ENCODE measurements around the gene ARL6IP5. TPM values are rescaled to one million over a fixed set of nuclear protein-coding genes. Genes with fewer than 3 reads are reported as not detected.

Gene ARL6IP5
- total RNA-seq, 1 donor from 2014 or later, result 193 TPM

GRCh38 chr3:69118555-69118954 lies 33.8 kb downstream of the ARL6IP5 start:
- Histone ChIP-seq H3K9me3 (replicated peaks) (no peaks in the 10 kb centered on the region), H3K27me3 (ENCODE audit: low read depth) (no peaks in the 10 kb centered on the region), H3K36me3 (peaks cover 12% of the 10 kb centered on the region), H3K27ac (replicated peaks) (peak overlapping the region; percentile 87), H3K4me1 (peaks cover 41% of the 10 kb centered on the region), H3K4me3 (peak overlapping the region; percentile 57)
- TF ChIP-seq, protein P1, sequence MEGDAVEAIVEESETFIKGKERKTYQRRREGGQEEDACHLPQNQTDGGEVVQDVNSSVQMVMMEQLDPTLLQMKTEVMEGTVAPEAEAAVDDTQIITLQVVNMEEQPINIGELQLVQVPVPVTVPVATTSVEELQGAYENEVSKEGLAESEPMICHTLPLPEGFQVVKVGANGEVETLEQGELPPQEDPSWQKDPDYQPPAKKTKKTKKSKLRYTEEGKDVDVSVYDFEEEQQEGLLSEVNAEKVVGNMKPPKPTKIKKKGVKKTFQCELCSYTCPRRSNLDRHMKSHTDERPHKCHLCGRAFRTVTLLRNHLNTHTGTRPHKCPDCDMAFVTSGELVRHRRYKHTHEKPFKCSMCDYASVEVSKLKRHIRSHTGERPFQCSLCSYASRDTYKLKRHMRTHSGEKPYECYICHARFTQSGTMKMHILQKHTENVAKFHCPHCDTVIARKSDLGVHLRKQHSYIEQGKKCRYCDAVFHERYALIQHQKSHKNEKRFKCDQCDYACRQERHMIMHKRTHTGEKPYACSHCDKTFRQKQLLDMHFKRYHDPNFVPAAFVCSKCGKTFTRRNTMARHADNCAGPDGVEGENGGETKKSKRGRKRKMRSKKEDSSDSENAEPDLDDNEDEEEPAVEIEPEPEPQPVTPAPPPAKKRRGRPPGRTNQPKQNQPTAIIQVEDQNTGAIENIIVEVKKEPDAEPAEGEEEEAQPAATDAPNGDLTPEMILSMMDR (IDR thresholded peaks at IDR 0.05; ENCODE audit: borderline replicate concordance), result no peak
- intact Hi-C loops (cut with micrococcal nuclease), result no loop called here
- no peak for DNase-seq

- Histone ChIP-seq H3K4me3 (peak overlapping the region; percentile 65), H3K27me3 (ENCODE audit: low read depth) (no peaks in the 10 kb centered on the region), H3K27ac (replicated peaks) (peak overlapping the region; percentile 87), H3K4me1 (peaks cover 36% of the 10 kb centered on the region), H3K9me3 (replicated peaks) (no peaks in the 10 kb centered on the region), H3K36me3 (peaks cover 12% of the 10 kb centered on the region)
- TF ChIP-seq, protein P1 (IDR thresholded peaks at IDR 0.05; ENCODE audit: borderline replicate concordance), result no peak
- no peak for DNase-seq
- intact Hi-C loops (cut with micrococcal nuclease), result no loop called here
Observed at GRCh38 chr3:69119138-69119537, 34.4 kb downstream of the ARL6IP5 start.

GRCh38 chr3:69119681-69120080 lies 34.9 kb downstream of the ARL6IP5 start:
- Histone ChIP-seq H3K4me1 (peaks cover 30% of the 10 kb centered on the region), H3K4me3 (peak overlapping the region; percentile 65), H3K27ac (replicated peaks) (no peak overlapping the region), H3K36me3 (peaks cover 12% of the 10 kb centered on the region), H3K9me3 (replicated peaks) (no peaks in the 10 kb centered on the region), H3K27me3 (ENCODE audit: low read depth) (no peaks in the 10 kb centered on the region)
- intact Hi-C loops (cut with micrococcal nuclease), result no loop called here
- TF ChIP-seq, protein P1 (IDR thresholded peaks at IDR 0.05; ENCODE audit: borderline replicate concordance), result no peak
- no peak for DNase-seq

- Histone ChIP-seq H3K36me3 (peaks cover 12% of the 10 kb centered on the region), H3K4me1 (peaks cover 25% of the 10 kb centered on the region), H3K4me3 (peak overlapping the region; percentile 65), H3K9me3 (replicated peaks) (no peaks in the 10 kb centered on the region), H3K27ac (replicated peaks) (peak overlapping the region; percentile 82), H3K27me3 (ENCODE audit: low read depth) (no peaks in the 10 kb centered on the region)
- intact Hi-C loops (cut with micrococcal nuclease), result no loop called here
- no peak for DNase-seq
- TF ChIP-seq, protein P1 (IDR thresholded peaks at IDR 0.05; ENCODE audit: borderline replicate concordance), result peak; percentile 95
Observed at GRCh38 chr3:69120879-69121464, 36.2 kb downstream of the ARL6IP5 start.

DNA sequence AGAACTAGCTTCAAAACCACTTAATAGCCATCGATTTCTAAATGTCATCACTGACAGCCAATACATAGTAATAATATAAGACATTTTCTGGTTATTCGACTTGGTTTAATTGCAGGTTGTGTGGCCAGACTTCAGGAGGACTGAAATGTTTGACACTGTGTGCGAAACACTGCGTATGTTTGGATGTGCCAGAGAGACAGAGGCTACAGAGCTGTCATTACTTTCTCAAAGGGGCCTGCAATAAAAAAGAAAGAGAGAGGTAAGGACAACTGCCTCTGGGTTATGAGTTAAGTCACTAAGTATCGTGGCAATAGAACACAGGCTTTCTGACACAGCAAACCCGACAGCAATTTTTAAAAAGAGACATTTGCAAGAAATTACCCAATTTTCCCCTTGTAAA lies 36.8 kb downstream of the ARL6IP5 start:
- Histone ChIP-seq H3K36me3 (peaks cover 12% of the 10 kb centered on the region), H3K27ac (replicated peaks) (peak overlapping the region; percentile 82), H3K4me1 (peaks cover 25% of the 10 kb centered on the region), H3K27me3 (ENCODE audit: low read depth) (no peaks in the 10 kb centered on the region), H3K9me3 (replicated peaks) (no peaks in the 10 kb centered on the region), H3K4me3 (peak overlapping the region; percentile 65)
- DNase-seq, result no peak
- intact Hi-C loops (cut with micrococcal nuclease), result no loop called here
- TF ChIP-seq, protein P1 (IDR thresholded peaks at IDR 0.05; ENCODE audit: borderline replicate concordance), result no peak
